ENCODE results near the gene CORO2A.

GRCh38 chr9:98202252-98202651, 9.8 kb upstream of the CORO2A start:
- TF ChIP-seq, protein P1, sequence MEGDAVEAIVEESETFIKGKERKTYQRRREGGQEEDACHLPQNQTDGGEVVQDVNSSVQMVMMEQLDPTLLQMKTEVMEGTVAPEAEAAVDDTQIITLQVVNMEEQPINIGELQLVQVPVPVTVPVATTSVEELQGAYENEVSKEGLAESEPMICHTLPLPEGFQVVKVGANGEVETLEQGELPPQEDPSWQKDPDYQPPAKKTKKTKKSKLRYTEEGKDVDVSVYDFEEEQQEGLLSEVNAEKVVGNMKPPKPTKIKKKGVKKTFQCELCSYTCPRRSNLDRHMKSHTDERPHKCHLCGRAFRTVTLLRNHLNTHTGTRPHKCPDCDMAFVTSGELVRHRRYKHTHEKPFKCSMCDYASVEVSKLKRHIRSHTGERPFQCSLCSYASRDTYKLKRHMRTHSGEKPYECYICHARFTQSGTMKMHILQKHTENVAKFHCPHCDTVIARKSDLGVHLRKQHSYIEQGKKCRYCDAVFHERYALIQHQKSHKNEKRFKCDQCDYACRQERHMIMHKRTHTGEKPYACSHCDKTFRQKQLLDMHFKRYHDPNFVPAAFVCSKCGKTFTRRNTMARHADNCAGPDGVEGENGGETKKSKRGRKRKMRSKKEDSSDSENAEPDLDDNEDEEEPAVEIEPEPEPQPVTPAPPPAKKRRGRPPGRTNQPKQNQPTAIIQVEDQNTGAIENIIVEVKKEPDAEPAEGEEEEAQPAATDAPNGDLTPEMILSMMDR (IDR thresholded peaks at IDR 0.05) = no peak
- TF ChIP-seq EZH2 (IDR thresholded peaks at IDR 0.05) = no peak

Data from neural progenitor cell (in vitro differentiated cells).